Measurements from ENCODE around the gene DNAJC4. TPM values are rescaled to one million over a fixed set of nuclear protein-coding genes. Genes with fewer than 3 reads are reported as not detected.
A peak's percentile ranks its signal among the peaks of the same experiment; 100 is the strongest.

DNAJC4 gene
- total and polyA plus RNA-seq, 2 of the 8 experiments (the other 6 are each of a cell fraction or from before 2014, with no cell fraction given) = 14.6 to 31.0 TPM

GRCh38 chr11:64234647-64235379, 4.5 kb downstream of the DNAJC4 start:
- Histone ChIP-seq H2AK5ac (ENCODE audit: low read depth, low read length) (no peak overlapping the region), H3K23ac (ENCODE audit: insufficient read length) (no peak overlapping the region), H3K4ac (replicated peaks; ENCODE audit: insufficient read length, low read depth, low read length) (no peak overlapping the region), H2BK12ac (ENCODE audit: low read depth, low read length) (no peak overlapping the region), H3K23me2 (ENCODE audit: low read depth, low read length) (peaks cover 15% of the 10 kb centered on the region), H3K27ac (ENCODE audit: low read depth, low read length) (no peak overlapping the region), H3K79me2 (ENCODE audit: control insufficient read depth in 1 of 2, insufficient read depth in 2 of 2, low read length in 2 of 2) (no peaks in the 10 kb centered on the region), H2BK5ac (ENCODE audit: low read depth, low read length) (no peak overlapping the region), H2AFZ (ENCODE audit: low read length) (no peak overlapping the region), H4K5ac (ENCODE audit: insufficient read length, low read depth, low read length) (no peak overlapping the region), H3K9ac (replicated peaks in 1 of 4; ENCODE audit: extremely low read depth in 1 of 4, low read depth in 3 of 4, low read length in 3 of 4) (peak overlapping the region in 1 of 4 experiments; percentile 34; a peak in 2 of 7 replicates), H3K56ac (replicated peaks; ENCODE audit: insufficient read length, low read depth, low read length) (no peak overlapping the region), H3K79me1 (ENCODE audit: low read depth, low read length) (no peaks in the 10 kb centered on the region; the same call in 1 of the 2 replicates), H2BK120ac (replicated peaks; ENCODE audit: low read depth, low read length) (no peak overlapping the region), H3K27me3 (replicated peaks in 1 of 4; ENCODE audit: control insufficient read depth in 3 of 4, extremely low read depth in 1 of 4, insufficient read depth in 3 of 4, low read length in 3 of 4) (peaks cover 0 to 12% (median 6%) of the 10 kb centered on the region in 4 experiments; a peak in 4 of 7 replicates), H3K36me3 (ENCODE audit: control insufficient read depth in 2 of 4, insufficient read depth in 4 of 4, low read length in 3 of 4) (peaks cover 0 to 5% (median 1%) of the 10 kb centered on the region in 4 experiments; a peak in 1 of 8 replicates), H4K8ac (ENCODE audit: extremely low read depth, insufficient read depth, low read length) (peak overlapping the region; percentile 83; the same call in 1 of the 2 replicates), H3K18ac (ENCODE audit: extremely low read depth, low read length) (no peak overlapping the region; the same call in 1 of the 2 replicates), H2BK15ac (ENCODE audit: low read length) (no peak overlapping the region), H3K4me3 (ENCODE audit: extremely low read depth in 1 of 4, insufficient read depth in 2 of 4, low read depth in 3 of 4, low read length in 4 of 4) (peak overlapping the region; percentile 39 to 70 (median 52)), H4K91ac (replicated peaks; ENCODE audit: insufficient read length, low read length) (no peak overlapping the region), H4K20me1 (replicated peaks in 1 of 2; ENCODE audit: control insufficient read depth in 1 of 2, insufficient read depth in 2 of 2, low read length in 2 of 2) (peaks cover 0 to 6% of the 10 kb centered on the region in 2 experiments), H3K9me3 (ENCODE audit: insufficient read depth in 2 of 2, low read depth in 1 of 2, low read length in 1 of 2) (no peaks in the 10 kb centered on the region), H2BK20ac (ENCODE audit: low read length) (no peak overlapping the region), H3K4me1 (replicated peaks in 1 of 4; ENCODE audit: control insufficient read depth in 3 of 4, insufficient read depth in 4 of 4, low read length in 3 of 4) (peaks cover 0 to 14% (median 4%) of the 10 kb centered on the region in 4 experiments; a peak in 5 of 7 replicates), H3K4me2 (ENCODE audit: insufficient read depth in 1 of 2, low read depth in 2 of 2, low read length in 2 of 2) (peak overlapping the region; percentile 50 to 87), H3K14ac (ENCODE audit: insufficient read length) (no peak overlapping the region)
- CTCF ChIA-PET (ENCODE audit: partially characterized antibody) = interaction anchor here (0.6 to 8.6 kb wide), 6 partner anchors 13 to 132 kb away, joined by 3 to 51 read pairs (median 5); partner anchors contain the start of genes FERMT3 and PLCB3
- DNase-seq (ENCODE audit: low read depth in 1 of 2, low spot score in 2 of 2) = peak in 1 of 2 experiments; percentile 70
- WGBS, 2 experiments (ENCODE audit: extremely low coverage in 1 of 2, insufficient coverage in 1 of 2, insufficient read length in 1 of 2, insufficient replicate concordance in 2 of 2, low coverage in 1 of 2, low lambda C conversion rate in 2 of 2, missing lambda C conversion rate in 1 of 2) = 11% methylated on average over 22 of the region's 80 CpGs; no CpG with 5 or more reads in 1 of the 2 experiments
- no peak for FAIRE-seq
- POLR2A ChIA-PET (ENCODE audit: partially characterized antibody) = interaction anchor here (0.7 to 11.9 kb wide), 7 partner anchors 11 to 35 kb away, joined by 3 to 190 read pairs (median 5); partner anchors contain the start of genes FKBP2, PLCB3 and PPP1R14B
- TF ChIP-seq CHD1 (IDR thresholded peaks at IDR 0.05; ENCODE audit: low read depth, low read length) (no peak), HDAC6 (IDR thresholded peaks at IDR 0.05; ENCODE audit: low read depth, low read length) (no peak), USF2 (IDR thresholded peaks at IDR 0.05; ENCODE audit: low read length) (no peak), BCL11A (IDR thresholded peaks at IDR 0.05; ENCODE audit: low read depth in 2 of 2, low read length in 2 of 2) (no peak)
- TF ChIP-seq, protein P1, sequence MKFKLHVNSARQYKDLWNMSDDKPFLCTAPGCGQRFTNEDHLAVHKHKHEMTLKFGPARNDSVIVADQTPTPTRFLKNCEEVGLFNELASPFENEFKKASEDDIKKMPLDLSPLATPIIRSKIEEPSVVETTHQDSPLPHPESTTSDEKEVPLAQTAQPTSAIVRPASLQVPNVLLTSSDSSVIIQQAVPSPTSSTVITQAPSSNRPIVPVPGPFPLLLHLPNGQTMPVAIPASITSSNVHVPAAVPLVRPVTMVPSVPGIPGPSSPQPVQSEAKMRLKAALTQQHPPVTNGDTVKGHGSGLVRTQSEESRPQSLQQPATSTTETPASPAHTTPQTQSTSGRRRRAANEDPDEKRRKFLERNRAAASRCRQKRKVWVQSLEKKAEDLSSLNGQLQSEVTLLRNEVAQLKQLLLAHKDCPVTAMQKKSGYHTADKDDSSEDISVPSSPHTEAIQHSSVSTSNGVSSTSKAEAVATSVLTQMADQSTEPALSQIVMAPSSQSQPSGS (IDR thresholded peaks at IDR 0.05; ENCODE audit: low read length) = no peak

Measured in H1 (cell line).